Ovary (tissue), 9 donors: Measurements from ENCODE around the gene FERMT2. TPM values are rescaled to one million over a fixed set of nuclear protein-coding genes. Genes with fewer than 3 reads are reported as not detected.

Experiments
- DNase-seq, 5 donors: peaks; one replicate each; pipeline ENCODE4 v3.0.0-alpha.2; 2019 to 2020
- H3K27ac ChIP-seq, 2 donors: fragments of 200-600 bp; one replicate each; pipeline versions ENCODE4 v1.5.1 to v1.8.0; 2019 to 2022
- H3K27me3 ChIP-seq: fragments of 200-600 bp; one replicate; pipeline ENCODE4 v1.8.0; 2022
- H3K36me3 ChIP-seq: fragments of 200-600 bp; sonication (generic); one replicate; pipeline ENCODE4 v1.5.1; 2019
- H3K4me1 ChIP-seq: one replicate; pipeline ENCODE4 v1.8.1; 2013; ENCODE audit warnings: mild to moderate bottlenecking, moderate library complexity; ENCODE audit not compliant: insufficient read depth
- H3K4me3 ChIP-seq: fragments of 200-600 bp; sonication (generic); one replicate; pipeline ENCODE4 v1.5.1; 2017
- H3K9me3 ChIP-seq, 2 donors: fragments of 200-600 bp in 1 of 2; sonication (generic) in 1 of 2; one replicate each; pipeline versions ENCODE4 v1.5.1 to v1.8.1; 2013 to 2019; ENCODE audit warnings: mild to moderate bottlenecking in 1 of 2, moderate library complexity in 1 of 2
- EP300 ChIP-seq: sonication (generic); formaldehyde crosslinking; IDR thresholded peaks from one replicate; pipeline ENCODE4 v1.6.1; 2017; ENCODE audit warnings: antibody characterized with exemption
- POLR2A ChIP-seq: fragments of 450-650 bp; IDR thresholded peaks from one replicate; pipeline ENCODE4 v1.6.1; 2017; ENCODE audit warnings: antibody characterized with exemption, mild to moderate bottlenecking, moderate library complexity
- WGBS, 3 donors: extraction: QIAGEN DNeasy Blood & Tissue Kit in 1 of 3; methylation state at CpG; one replicate each; pipeline versions ENCODE4 v1.1.5 to v1.1.7; 2013 to 2017; 5-methylcytosine and 5-hydroxymethylcytosine counted together
- intact Hi-C, 4 donors: fragments of 100-400 bp; cut with DNase I; formaldehyde crosslinking; loops; one replicate each; pipeline versions ENCODE4 v1.11.0 to v1.15.1; 2022 to 2023
- polyA plus RNA-seq, 2 donors: library from polyadenylated mRNA; stranded (reverse); fragments of 200-250 nt in 1 of 2; fragments of 350-450 nt in 1 of 2; fragmentation: Illumina TruSeq in 1 of 2; extraction: RNeasy Lipid Tissue Mini Kit (QIAGEN cat#74804) in 1 of 2; gene quantifications; one replicate each; pipeline ENCODE4 v1.2.3, GENCODE V29; 2013 to 2014
- total RNA-seq, 7 donors: library from RNA; depleted of rRNA in 2 of 7; stranded (reverse); fragments of >200 nt in 2 of 7; fragmentation: NEBNext Ultra II Directional in 3 of 7; extraction: Animal tissue kit (Norgen Biotek cat#: 25700) in 3 of 7; gene quantifications; one replicate each; pipeline versions ENCODE4 v1.1.0 to v1.2.4, GENCODE V29; 2016 to 2023
- TF ChIP-seq, protein P1 (sequence below), 3 donors: fragments of 450-650 bp in 2 of 3; fragments of 200-600 bp in 1 of 3; IDR thresholded peaks; one replicate each; pipeline versions ENCODE4 v1.5.1 to v1.8.0; 2016 to 2022; ENCODE audit warnings: antibody characterized with exemption in 3 of 3, mild to moderate bottlenecking in 1 of 3
- donor health status: DM: no; HTN: no; CAD: no; lungs with moderate emphysema.
- donor health status: DM: no; HTN: no; CAD: no.
- donor health status: Bipolar disorder and iron deficiency.
- donor health status: DM: yes; HTN: yes; CAD: no.
- donor health status: DM: no; HTN: no; CAD: no.
- donor health status: DM: yes; HTN: yes; CAD: no.

Gene FERMT2
- total and polyA plus RNA-seq, 9 donors, result 64.3 to 138 (median 98.4) TPM

DNA sequence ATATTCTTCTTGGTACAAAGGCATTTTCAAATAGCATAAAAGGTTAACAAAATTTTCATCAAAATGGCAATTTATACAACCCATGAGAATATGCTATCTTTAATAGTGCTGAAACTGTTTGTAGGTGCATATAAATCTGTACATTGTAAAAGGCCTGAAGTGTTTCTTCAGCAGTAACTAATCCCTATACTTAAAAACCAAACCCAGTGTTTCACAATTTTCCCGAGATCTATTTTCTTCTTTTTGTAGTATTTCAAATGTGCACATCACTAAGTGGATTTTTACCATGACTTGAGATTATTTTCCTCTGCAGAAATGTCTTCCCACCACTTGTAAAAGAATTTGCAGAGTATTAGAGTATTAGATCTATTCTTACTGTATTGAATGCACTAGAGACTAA, 76.5 kb downstream of the FERMT2 start:
- H3K27me3 ChIP-seq, result no peaks in the 10 kb centered on the region
- no peaks in the 10 kb centered on the region for H3K9me3 ChIP-seq
- TF ChIP-seq, protein P1, sequence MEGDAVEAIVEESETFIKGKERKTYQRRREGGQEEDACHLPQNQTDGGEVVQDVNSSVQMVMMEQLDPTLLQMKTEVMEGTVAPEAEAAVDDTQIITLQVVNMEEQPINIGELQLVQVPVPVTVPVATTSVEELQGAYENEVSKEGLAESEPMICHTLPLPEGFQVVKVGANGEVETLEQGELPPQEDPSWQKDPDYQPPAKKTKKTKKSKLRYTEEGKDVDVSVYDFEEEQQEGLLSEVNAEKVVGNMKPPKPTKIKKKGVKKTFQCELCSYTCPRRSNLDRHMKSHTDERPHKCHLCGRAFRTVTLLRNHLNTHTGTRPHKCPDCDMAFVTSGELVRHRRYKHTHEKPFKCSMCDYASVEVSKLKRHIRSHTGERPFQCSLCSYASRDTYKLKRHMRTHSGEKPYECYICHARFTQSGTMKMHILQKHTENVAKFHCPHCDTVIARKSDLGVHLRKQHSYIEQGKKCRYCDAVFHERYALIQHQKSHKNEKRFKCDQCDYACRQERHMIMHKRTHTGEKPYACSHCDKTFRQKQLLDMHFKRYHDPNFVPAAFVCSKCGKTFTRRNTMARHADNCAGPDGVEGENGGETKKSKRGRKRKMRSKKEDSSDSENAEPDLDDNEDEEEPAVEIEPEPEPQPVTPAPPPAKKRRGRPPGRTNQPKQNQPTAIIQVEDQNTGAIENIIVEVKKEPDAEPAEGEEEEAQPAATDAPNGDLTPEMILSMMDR (IDR thresholded peaks at IDR 0.05), result no peak
- TF ChIP-seq POLR2A, result no peak
- no peak for TF ChIP-seq EP300
- WGBS, 3 donors, result 87 to 93% (median 92%) methylated on average over 1 of the region's 1 CpG
- intact Hi-C loops, result no loop called here
- H3K4me3 ChIP-seq, result no peak overlapping the region
- no peak overlapping the region for H3K27ac ChIP-seq
- DNase-seq, result no peak
- no peaks in the 10 kb centered on the region for H3K4me1 ChIP-seq
- H3K36me3 ChIP-seq, result no peaks in the 10 kb centered on the region

- Histone ChIP-seq H3K27ac (no peak overlapping the region), H3K4me3 (no peak overlapping the region), H3K36me3 (no peaks in the 10 kb centered on the region), H3K27me3 (no peaks in the 10 kb centered on the region), H3K4me1 (no peaks in the 10 kb centered on the region), H3K9me3 (no peaks in the 10 kb centered on the region)
- intact Hi-C loops, result no loop called here
- DNase-seq, result no peak
- 87 to 91% (median 91%) methylated on average over 7 of the region's 7 CpGs for WGBS, 3 donors
- TF ChIP-seq, protein P1 (IDR thresholded peaks at IDR 0.05), result no peak
- TF ChIP-seq EP300 (no peak), POLR2A (no peak)
These were observed 77.2 kb downstream of the FERMT2 start for GRCh38 chr14:52873694-52874093.

DNA sequence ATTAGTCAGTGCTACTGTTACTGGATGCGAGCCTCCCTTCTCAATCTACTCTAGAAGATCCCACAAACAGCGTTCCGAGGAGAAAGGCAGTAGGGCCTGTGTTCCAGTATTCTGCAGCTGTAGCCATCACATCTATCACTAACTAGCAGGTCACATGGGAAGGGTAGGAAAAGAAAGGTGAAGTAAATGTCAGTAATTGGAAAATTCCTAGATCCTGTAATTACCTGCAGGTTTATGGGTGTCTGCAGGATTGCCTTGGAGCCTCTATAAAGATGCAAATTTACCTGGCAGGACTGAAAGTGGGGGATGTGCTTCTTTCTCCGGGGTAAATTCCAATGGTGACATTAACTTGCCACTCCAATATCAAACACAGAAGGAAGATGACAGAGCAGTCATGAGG, 77.8 kb downstream of the FERMT2 start:
- Histone ChIP-seq H3K9me3 (no peaks in the 10 kb centered on the region), H3K4me1 (no peaks in the 10 kb centered on the region), H3K27ac (no peak overlapping the region), H3K4me3 (no peak overlapping the region), H3K27me3 (no peaks in the 10 kb centered on the region), H3K36me3 (no peaks in the 10 kb centered on the region)
- intact Hi-C loops, result no loop called here
- TF ChIP-seq, protein P1 (IDR thresholded peaks at IDR 0.05), result no peak
- TF ChIP-seq EP300 (no peak), POLR2A (no peak)
- DNase-seq, result no peak
- WGBS, 3 donors, result 80 to 81% (median 80%) methylated on average over 4 of the region's 4 CpGs

DNA sequence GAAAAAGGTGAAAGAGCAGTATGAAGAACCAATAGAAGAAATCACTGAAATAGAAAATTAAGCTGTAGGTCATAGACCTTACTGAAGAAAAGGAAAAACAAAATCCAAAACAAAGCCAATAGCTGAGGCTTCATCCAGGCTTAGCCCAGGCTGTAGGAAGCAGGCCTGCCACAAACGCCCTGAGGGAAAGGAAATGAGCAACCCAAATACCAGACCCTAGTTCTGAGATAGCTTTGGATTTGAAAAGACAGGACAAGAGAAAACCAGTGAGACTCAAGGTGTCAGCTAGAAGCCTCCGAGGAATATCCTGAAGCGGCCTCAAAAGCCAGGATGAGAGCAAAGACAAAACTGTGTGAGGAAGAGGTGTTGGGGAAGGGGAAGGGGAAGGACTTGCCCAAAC, 79.2 kb downstream of the FERMT2 start:
- no peak overlapping the region for H3K4me3 ChIP-seq
- 91 to 92% (median 91%) methylated on average over 3 of the region's 3 CpGs for WGBS, 3 donors
- H3K27me3 ChIP-seq, result no peaks in the 10 kb centered on the region
- DNase-seq, result no peak
- H3K27ac ChIP-seq, result no peak overlapping the region
- intact Hi-C loops, result no loop called here
- H3K4me1 ChIP-seq, result no peaks in the 10 kb centered on the region
- no peaks in the 10 kb centered on the region for H3K9me3 ChIP-seq
- H3K36me3 ChIP-seq, result no peaks in the 10 kb centered on the region
- TF ChIP-seq EP300 (no peak), POLR2A (no peak)
- TF ChIP-seq, protein P1 (IDR thresholded peaks at IDR 0.05), result no peak
